ENCODE results near the gene CELSR1.

CELSR1 gene

GRCh38 chr22:46394622-46395021 lies 142.8 kb downstream of the CELSR1 start:
- DNase-seq (ENCODE audit: low spot score): no peak

GRCh38 chr22:46393873-46394272 lies 143.5 kb downstream of the CELSR1 start:
- no peak for DNase-seq (ENCODE audit: low spot score)

- no peak for DNase-seq (ENCODE audit: low spot score)
Observed at GRCh38 chr22:46392137-46392844, 145.1 kb downstream of the CELSR1 start.

GRCh38 chr22:46391486-46392136 lies 145.8 kb downstream of the CELSR1 start:
- DNase-seq (ENCODE audit: low spot score): no peak

GRCh38 chr22:46390652-46391301 lies 146.6 kb downstream of the CELSR1 start:
- DNase-seq (ENCODE audit: low spot score): peak; percentile 94

- no peak for DNase-seq (ENCODE audit: low spot score)
Observed at GRCh38 chr22:46390105-46390651, 147.2 kb downstream of the CELSR1 start.

- no peak for DNase-seq (ENCODE audit: low spot score)
Observed at GRCh38 chr22:46389081-46389480, 148.3 kb downstream of the CELSR1 start.

GRCh38 chr22:46388647-46389046 lies 148.8 kb downstream of the CELSR1 start:
- DNase-seq (ENCODE audit: low spot score): no peak

- no peak for DNase-seq (ENCODE audit: low spot score)
Observed at GRCh38 chr22:46387748-46388147, 149.7 kb downstream of the CELSR1 start.

- no peak for DNase-seq (ENCODE audit: low spot score)
Observed at GRCh38 chr22:46386312-46386711, 151.1 kb downstream of the CELSR1 start.

GRCh38 chr22:46382524-46382923 lies 154.9 kb downstream of the CELSR1 start:
- DNase-seq (ENCODE audit: low spot score): no peak

GRCh38 chr22:46381731-46382130 lies 155.7 kb downstream of the CELSR1 start:
- no peak for DNase-seq (ENCODE audit: low spot score)

GRCh38 chr22:46381142-46381541 lies 156.3 kb downstream of the CELSR1 start:
- peak; percentile 50 for DNase-seq (ENCODE audit: low spot score)

GRCh38 chr22:46380581-46380980 lies 156.8 kb downstream of the CELSR1 start:
- no peak for DNase-seq (ENCODE audit: low spot score)

- no peak for DNase-seq (ENCODE audit: low spot score)
Observed at GRCh38 chr22:46380069-46380468, 157.4 kb downstream of the CELSR1 start.

- DNase-seq (ENCODE audit: low spot score): no peak
Observed at GRCh38 chr22:46379066-46379930, 158.1 kb downstream of the CELSR1 start.

GRCh38 chr22:46378426-46379065 lies 158.9 kb downstream of the CELSR1 start:
- no peak for DNase-seq (ENCODE audit: low spot score)

GRCh38 chr22:46377525-46378425 lies 159.6 kb downstream of the CELSR1 start:
- peak; percentile 65 for DNase-seq (ENCODE audit: low spot score)

GRCh38 chr22:46376908-46377524 lies 160.4 kb downstream of the CELSR1 start:
- DNase-seq (ENCODE audit: low spot score): no peak

- no peak for DNase-seq (ENCODE audit: low spot score)
Observed at GRCh38 chr22:46376111-46376510, 161.3 kb downstream of the CELSR1 start.
